Renal cortical epithelial cell (primary cell): Measurements from ENCODE around the gene MBOAT1. TPM values are rescaled to one million over a fixed set of nuclear protein-coding genes. Genes with fewer than 3 reads are reported as not detected.

Source experiments
- DNase-seq: peaks from one replicate; pipeline ENCODE4 v3.0.0-alpha.2; 2011; ENCODE audit warnings: low read depth
- total RNA-seq: library from RNA; depleted of rRNA; stranded (reverse); fragments of >200 nt; gene quantifications from 2 replicates; pipeline ENCODE4 v1.2.3, GENCODE V29; 2014

MBOAT1 gene
- total RNA-seq, 1 donor from 2014 or later = 8.9 TPM

DNA sequence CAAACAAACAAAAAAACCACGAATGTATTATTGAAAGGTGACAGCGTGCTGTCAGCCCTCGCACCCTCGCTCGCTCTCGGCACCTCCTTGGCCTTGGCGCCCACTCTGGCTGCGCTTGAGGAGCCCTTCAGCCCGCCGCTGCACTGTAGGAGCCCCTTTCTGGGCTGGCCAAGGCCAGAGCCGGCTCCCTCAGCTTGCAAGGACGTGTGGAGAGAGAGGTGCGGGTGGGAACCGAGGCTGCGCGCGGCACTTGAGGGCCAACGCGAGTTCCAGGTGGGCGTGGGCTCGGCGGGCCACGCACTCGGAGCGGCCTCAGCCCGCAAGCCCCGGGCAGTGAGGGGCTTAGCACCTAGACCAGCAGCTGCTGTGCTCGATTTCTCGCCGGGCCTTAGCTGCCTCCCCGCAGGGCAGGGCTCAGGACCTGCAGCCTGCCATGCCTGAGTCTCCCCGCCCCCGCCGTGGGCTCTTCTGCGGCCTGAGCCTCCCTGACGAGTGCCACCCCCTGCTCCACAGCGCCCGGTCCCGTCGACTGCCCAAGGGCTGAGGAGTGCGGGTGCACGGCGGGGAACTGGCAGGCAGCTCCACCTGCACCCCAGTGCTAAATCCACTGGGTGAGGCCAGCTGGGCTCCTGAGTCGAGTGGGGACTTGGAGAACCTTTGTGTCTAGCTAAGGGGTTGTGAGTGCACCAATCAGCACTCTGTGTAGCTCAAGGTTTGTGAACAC, 20.9 kb upstream of the MBOAT1 start:
- DNase-seq = no peak

DNA sequence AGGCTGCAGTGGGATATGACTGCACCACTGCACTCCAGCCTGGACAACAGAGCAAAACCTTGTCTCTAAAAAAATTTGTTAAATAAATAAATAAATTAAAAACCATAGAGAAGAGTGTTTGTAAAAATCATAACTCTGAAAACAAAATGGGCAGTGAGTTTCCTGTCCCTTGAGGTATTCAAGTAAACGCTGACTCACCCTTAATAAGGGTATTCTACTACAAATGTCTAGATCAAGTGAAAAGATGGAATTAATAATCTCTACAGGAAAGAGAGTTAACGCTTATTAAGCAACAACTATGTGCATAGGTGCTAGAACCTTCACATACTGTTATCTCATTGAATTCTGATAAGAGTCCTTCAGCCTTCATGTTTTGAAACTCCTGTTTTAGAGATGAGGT, 19.9 kb upstream of the MBOAT1 start:
- DNase-seq = no peak

GRCh38 chr6:20230401-20231119, 18.3 kb upstream of the MBOAT1 start:
- no peak for DNase-seq

- no peak for DNase-seq
These were observed 17.6 kb upstream of the MBOAT1 start for GRCh38 chr6:20229881-20230280.

DNA sequence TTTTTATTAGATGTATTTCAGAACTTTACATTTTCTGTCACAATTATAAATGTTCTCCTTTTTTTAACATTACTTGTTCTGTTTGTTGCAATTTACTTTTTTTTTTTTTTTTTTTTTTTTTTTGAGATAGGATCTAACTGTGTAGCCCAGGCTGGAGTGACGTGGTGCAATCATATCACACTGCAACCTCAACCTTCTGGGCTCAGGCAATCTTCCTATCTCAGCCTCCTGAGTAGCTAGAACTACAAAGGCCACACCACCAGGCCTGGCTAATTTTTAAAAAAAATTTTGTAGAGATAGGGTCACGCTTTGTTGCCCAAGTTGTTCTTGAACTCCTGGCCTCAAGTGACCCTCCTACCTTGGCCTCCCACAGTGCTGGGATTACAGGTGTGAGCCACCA, 15.1 kb upstream of the MBOAT1 start:
- DNase-seq = no peak

- no peak for DNase-seq
These were observed 10.9 kb upstream of the MBOAT1 start for GRCh38 chr6:20223141-20223540.

- no peak for DNase-seq
These were observed 9.2 kb upstream of the MBOAT1 start for GRCh38 chr6:20221421-20221820.

GRCh38 chr6:20220359-20220758, 8.1 kb upstream of the MBOAT1 start:
- no peak for DNase-seq

DNA sequence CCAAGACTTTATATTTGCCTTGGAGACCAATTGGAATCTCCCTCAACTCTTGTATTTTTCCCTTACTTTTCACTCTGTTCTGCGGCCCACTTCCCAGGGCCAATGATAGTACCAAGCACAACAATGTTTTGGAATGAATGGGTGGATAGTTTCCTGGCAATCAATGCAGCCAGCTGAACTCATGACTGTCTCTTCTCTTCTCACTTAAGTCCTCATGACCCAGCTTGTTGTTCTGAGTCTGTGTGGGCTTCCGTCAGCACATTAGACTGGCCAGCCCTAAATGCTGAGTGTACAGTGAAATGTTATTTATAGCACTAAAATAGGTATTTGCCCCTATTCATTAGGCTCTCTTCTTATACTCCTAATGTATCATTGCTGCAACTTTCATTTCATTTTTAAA, 5.6 kb upstream of the MBOAT1 start:
- DNase-seq = no peak

DNA sequence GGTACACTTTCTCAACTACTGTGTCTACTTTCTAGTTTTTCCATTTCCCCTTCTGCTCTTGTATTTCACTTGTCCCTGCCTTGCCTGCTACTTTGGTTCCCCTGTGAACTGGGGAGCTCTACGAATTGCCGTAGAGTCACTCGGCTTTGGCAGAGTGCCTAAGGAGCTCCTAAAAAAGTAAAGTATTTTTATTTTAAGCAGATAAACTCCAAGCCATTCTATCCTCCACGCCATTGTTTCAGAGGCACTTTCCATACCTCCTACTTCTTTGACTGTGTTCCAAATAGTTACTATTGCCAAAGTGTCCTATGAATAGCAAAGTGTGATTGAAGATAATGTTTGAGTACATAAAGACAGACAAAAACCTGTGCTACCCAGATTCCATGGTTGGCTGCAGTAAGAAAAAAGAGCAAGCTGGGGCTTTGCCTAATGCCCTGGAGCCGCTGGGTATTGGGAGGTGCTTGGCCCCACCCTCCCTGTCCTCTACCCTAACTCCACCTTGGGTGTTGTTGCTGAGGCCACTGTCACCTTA, 5.1 kb upstream of the MBOAT1 start:
- no peak for DNase-seq

DNA sequence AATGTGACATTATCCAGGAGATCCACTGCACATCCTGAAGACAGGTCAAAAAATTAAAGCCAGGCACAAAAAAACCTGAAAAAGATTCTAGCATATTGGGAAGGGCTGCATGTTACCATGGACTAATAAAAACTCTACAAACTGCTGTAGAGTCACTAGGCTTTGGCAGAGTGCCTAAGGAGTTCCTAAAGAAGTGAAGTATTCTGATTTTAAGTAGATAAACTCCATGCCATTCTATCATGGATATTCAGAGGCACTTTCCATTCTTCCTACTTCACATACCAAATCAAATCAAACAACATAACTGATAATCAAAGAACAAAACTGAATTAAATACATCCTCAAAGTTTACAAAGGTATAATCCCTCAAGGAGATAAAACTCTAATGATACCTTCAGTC, 3.0 kb upstream of the MBOAT1 start:
- no peak for DNase-seq

GRCh38 chr6:20213271-20213798, 1.1 kb upstream of the MBOAT1 start:
- no peak for DNase-seq

DNA sequence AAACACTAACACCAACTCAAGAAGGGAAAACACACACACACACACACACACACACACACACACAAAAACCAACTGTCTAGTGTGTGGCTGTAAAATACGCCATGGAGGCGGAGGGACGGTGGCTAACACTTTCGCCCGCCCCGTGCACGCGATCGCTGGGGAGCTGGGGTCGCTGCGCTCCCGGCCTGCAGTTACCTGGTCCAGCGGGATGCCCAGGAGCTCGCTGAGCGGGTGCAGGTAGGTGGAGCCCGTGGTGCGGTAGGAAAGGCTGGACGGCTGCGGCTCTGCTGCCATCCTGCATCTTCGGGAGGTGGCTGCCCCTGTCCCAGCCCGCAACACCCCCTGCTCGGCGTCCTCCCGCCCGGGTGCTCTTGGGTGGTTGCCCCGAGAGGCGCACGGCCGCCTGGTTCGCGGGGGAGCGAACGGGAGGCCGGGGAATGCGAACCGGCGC, 303 bp downstream of the MBOAT1 start:
- DNase-seq = no peak

GRCh38 chr6:20211037-20211940, 980 bp downstream of the MBOAT1 start:
- peak; percentile 61 for DNase-seq

- DNase-seq = no peak
These were observed 2.1 kb downstream of the MBOAT1 start for GRCh38 chr6:20210158-20210557.

DNA sequence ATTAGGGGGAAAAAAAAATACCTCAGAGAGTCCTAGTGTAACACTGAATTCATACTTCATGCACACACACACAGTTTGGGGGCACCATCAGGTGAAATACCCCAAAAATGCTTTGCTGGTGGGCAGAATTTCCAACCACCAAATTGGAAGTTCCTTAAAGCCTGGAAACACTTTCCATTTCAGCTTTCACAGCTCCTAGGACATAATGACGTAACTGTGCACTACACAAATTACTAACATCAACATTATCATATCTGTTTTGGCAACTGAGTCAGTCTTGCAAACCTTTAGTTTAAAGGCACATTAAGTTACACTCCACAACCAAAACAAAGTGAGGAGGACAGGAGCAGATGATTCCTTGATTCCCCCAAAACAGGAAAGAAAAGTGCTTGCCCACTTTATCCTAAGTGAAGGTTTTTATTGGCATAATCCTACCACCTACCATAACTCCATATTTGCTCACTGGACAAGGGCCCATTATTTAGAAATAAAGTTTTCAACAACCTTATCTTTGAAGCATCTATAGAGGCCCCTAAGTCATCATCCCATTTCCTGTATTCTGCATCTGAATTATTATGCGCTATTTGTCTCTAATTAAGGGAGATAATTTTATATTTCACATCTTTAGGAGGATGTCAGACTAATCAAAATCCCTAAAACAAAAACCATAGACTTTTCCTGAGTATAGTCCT, 3.4 kb downstream of the MBOAT1 start:
- no peak for DNase-seq

- no peak for DNase-seq
These were observed 5.2 kb downstream of the MBOAT1 start for GRCh38 chr6:20207088-20207418.

DNA sequence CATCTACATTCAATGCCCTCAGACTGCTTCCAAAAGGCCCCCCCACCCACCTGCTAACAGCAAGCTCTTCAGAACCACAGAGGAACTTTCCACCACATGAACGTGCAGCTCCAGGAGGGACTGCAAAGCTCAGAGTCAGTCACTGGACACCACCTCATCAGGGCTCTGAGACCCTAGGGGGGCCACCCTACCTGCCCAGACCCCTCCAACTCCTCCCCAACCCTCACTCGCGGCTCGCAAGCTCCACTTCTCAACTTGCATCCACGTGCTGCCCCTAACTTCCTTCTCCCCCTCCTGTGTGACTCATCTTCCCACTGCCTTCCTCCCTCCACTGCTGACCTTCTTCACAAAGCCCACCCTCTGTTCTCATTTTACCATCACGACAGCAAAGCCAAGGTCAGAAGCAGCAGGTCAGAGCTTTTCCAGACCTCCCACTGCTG, 6.5 kb downstream of the MBOAT1 start:
- no peak for DNase-seq

- no peak for DNase-seq
These were observed 7.8 kb downstream of the MBOAT1 start for GRCh38 chr6:20204512-20204894.

DNA sequence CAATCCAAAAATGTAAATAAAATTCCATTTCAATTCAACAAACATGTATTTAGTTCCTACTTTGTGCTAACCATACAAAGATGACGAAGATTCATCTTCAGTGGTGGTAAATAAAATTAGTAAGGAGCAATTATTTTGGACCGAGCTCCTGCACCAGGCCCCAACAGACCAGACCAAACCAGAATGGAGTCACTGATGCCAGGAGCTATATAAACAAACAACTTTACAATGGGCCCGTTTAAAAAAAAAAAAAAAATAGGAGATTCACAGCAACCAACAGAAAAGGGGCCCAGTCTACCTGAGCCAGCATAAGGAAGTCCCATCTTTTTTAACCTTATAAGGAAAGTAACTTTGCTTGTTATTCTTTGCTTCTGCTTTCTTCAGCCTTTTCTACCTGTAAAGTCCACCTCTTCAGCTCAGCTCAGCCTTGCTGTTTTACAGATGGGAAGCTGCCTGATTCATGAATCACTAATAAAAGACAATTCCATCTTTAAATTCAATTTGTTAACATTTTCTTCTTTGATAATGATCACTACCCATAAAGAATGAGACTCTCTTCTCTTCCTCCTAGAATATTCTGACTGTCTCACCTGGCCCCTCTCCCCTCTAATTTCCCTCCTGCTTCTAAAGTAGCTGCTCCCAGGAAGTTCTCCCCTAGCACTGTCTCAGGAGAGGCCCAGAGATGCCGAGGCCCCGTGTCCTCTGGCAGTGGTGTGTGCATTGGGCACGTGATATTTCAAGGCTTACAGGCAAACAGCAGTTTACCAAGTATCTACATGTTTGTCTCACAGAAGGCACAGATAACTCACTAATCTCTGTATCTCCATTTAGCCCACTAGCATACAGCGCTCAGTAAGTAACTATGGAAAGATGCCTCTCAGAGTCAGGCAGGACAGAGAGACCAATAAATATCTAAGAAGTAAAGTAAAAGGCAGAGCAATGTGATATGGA, 8.4 kb downstream of the MBOAT1 start:
- DNase-seq = peak; percentile 33
